ENCODE results near the gene RWDD4. TPM values are rescaled to one million over a fixed set of nuclear protein-coding genes. Genes with fewer than 3 reads are reported as not detected.

The RWDD4 gene
- total RNA-seq, 6 experiments from 2014 or later, result 8.4 to 10.4 (median 8.5) TPM

DNA sequence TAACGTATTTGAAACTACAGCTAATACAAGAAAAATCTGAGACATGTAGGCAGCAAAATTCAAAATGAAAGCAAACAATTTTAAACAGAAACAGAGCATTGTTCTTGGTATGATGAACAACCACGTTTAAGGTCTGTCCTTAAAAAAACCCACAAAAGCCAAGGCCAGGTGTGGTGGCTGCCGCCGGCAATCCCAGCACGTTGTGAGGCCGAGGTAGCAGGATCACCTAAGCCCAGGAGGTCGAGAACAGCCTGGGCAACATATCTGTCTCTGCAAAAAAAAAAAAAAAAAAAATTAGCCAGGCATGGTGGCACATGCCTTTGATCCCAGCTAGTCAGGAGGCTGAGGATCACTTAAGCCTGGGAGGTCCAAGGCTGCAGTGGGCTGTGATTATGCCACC, 13.7 kb downstream of the RWDD4 start:
- ATAC-seq, result no peak

DNA sequence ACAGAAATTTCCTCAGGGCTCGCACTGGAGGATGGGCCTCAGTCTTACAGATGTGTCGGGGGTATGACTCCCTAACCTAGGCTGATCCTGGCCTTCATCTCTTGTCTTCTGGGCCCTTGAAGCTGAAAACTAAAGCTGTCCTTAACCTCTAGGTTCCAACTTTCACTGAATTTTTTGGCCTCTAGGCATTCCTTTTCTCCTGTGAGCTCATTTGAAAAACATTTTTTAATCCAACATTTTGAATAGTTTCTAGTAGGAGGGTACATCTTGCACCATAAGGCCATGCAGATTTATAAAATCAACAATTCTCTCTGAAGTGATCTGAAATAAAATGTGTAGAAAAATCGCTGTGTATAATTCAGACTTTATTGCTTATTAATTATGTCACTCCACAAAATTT, 19.7 kb downstream of the RWDD4 start:
- no peak for TF ChIP-seq POLR2A (IDR thresholded peaks at IDR 0.05)
- no peak for TF ChIP-seq CTCF (IDR thresholded peaks at IDR 0.05)
- H3K4me1 ChIP-seq, result peaks cover 0 to 5% (median 0%) of the 10 kb centered on the region in 4 donors
- DNase-seq (no peak), ATAC-seq (no peak)
- no peak overlapping the region for H3K4me3 ChIP-seq
- H3K9me3 ChIP-seq, result no peaks in the 10 kb centered on the region
- WGBS (ENCODE audit: insufficient coverage, low coverage, low lambda C conversion rate, missing lambda C conversion rate), result 96% methylated on average over 3 of the region's 3 CpGs
- intact Hi-C loops (cut with DNase I), result no loop called here
- no peak overlapping the region for H3K27ac ChIP-seq
- no peaks in the 10 kb centered on the region for H3K27me3 ChIP-seq
- peaks cover 0 to 8% (median 0%) of the 10 kb centered on the region in 4 donors for H3K36me3 ChIP-seq

More for the DNA sequence above, 13.7 kb downstream of the RWDD4 start:
- Histone ChIP-seq H3K36me3 (peaks cover 0 to 54% (median 8%) of the 10 kb centered on the region in 4 donors), H3K9me3 (no peaks in the 10 kb centered on the region), H3K4me1 (no peaks in the 10 kb centered on the region), H3K27ac (no peak overlapping the region), H3K4me3 (no peak overlapping the region), H3K27me3 (no peaks in the 10 kb centered on the region)
- intact Hi-C loops (cut with DNase I), result no loop called here
- no peak for DNase-seq
- WGBS (ENCODE audit: insufficient coverage, low coverage, low lambda C conversion rate, missing lambda C conversion rate), result 90% methylated on average over 7 of the region's 7 CpGs
- TF ChIP-seq CTCF (IDR thresholded peaks at IDR 0.05) (no peak), POLR2A (IDR thresholded peaks at IDR 0.05) (no peak)

- H3K4me1 ChIP-seq, result peaks cover 0 to 5% (median 0%) of the 10 kb centered on the region in 4 donors
- DNase-seq, result no peak
Observed at GRCh38 chr4:183638436-183638835, 20.5 kb downstream of the RWDD4 start.

DNA sequence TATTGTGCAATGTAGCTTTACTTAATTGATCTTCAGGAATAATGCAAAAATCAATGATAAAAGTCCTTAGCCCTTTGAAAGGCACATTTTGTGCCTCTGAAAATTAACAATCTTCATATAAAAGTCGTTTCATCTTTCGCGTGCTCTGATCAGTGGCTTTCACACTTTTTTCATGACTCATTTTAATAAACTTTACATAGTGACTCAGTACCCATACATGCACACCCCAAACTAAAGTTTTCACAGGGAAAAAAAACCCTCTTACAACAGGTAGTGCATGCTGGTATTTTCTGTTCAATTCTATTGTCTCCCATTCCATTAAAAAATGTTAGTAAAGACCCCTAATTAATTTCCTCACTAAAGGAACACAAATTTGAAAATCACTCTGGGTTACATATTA, 21.5 kb downstream of the RWDD4 start:
- 34% methylated on average over 3 of the region's 3 CpGs for WGBS (ENCODE audit: insufficient coverage, low coverage, low lambda C conversion rate, missing lambda C conversion rate)
- H3K4me1 ChIP-seq, result peaks cover 0 to 5% (median 2%) of the 10 kb centered on the region in 4 donors
- no peak overlapping the region for H3K4me3 ChIP-seq
- H3K27me3 ChIP-seq, result no peaks in the 10 kb centered on the region
- H3K27ac ChIP-seq, result no peak overlapping the region
- no peaks in the 10 kb centered on the region for H3K9me3 ChIP-seq
- TF ChIP-seq POLR2A (IDR thresholded peaks at IDR 0.05) (no peak), CTCF (IDR thresholded peaks at IDR 0.05) (no peak)
- DNase-seq, result no peak
- peak in 1 of 4 donors; percentile 77 for ATAC-seq
- peaks cover 0 to 2% (median 0%) of the 10 kb centered on the region in 4 donors for H3K36me3 ChIP-seq
- intact Hi-C loops (cut with DNase I), result no loop called here

More at GRCh38 chr4:183638436-183638835, 20.5 kb downstream of the RWDD4 start:
- WGBS (ENCODE audit: insufficient coverage, low coverage, low lambda C conversion rate, missing lambda C conversion rate), result 85% methylated on average over 4 of the region's 5 CpGs
- no peak overlapping the region for H3K27ac ChIP-seq
- no peaks in the 10 kb centered on the region for H3K27me3 ChIP-seq
- H3K36me3 ChIP-seq, result peaks cover 0 to 3% (median 0%) of the 10 kb centered on the region in 4 donors
- intact Hi-C loops (cut with DNase I), result no loop called here
- H3K4me3 ChIP-seq, result no peak overlapping the region
- no peak for TF ChIP-seq CTCF (IDR thresholded peaks at IDR 0.05)
- no peak for TF ChIP-seq POLR2A (IDR thresholded peaks at IDR 0.05)
- no peaks in the 10 kb centered on the region for H3K9me3 ChIP-seq
- ATAC-seq, result no peak

DNA sequence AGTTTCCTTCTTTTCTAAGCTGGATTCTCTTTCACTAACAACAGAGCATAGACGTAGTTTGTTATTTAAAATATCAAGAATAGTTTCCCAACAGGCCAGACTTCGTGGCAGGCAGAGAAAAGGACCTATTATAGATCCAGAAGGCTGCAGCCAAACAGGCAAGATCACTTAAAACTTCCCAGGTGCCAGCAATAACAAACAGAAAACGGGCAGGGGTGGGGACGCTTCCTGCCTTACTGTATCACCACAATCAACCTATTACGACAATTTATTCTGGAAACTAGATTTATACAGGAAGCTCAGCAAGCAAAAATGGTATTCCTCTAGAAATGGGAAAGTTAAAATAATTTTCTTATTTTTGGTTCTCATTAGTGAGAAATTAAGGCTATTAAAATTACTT, 22.1 kb downstream of the RWDD4 start:
- Histone ChIP-seq H3K27ac (no peak overlapping the region), H3K4me1 (peaks cover 0 to 10% (median 3%) of the 10 kb centered on the region in 4 donors), H3K9me3 (no peaks in the 10 kb centered on the region), H3K27me3 (no peaks in the 10 kb centered on the region), H3K4me3 (peak overlapping the region in 2 of 3 donors; percentile 24 to 27), H3K36me3 (no peaks in the 10 kb centered on the region)
- no peak for DNase-seq
- ATAC-seq, result peak; percentile 39 to 66 (median 52)
- 12% methylated on average over 4 of the region's 5 CpGs for WGBS (ENCODE audit: insufficient coverage, low coverage, low lambda C conversion rate, missing lambda C conversion rate)
- intact Hi-C loops (cut with DNase I), result no loop called here
- TF ChIP-seq CTCF (IDR thresholded peaks at IDR 0.05) (no peak), POLR2A (IDR thresholded peaks at IDR 0.05) (no peak)
